GM12878 (cell line): ENCODE measurements around the gene UPP2. TPM values are rescaled to one million over a fixed set of nuclear protein-coding genes. Genes with fewer than 3 reads are reported as not detected.

ENCODE experiments used
- ATAC-seq: fragments of 200-7000 bp; cut with Tn5 transposase; 3 replicates; pipeline ENCODE4 v1.9.1; 2020; ENCODE audit warnings: mild to moderate bottlenecking, moderate library complexity
- BruUV-seq: library from RNA; stranded (reverse); fragments of 400-500 nt; replicated peaks from 2 replicates; lab custom pipeline; 2021; lab: Mats Ljungman, UMichigan
- CTCF ChIA-PET: fragments of 300-600 bp; sonication (Branson Sonifier 250); formaldehyde crosslinking; extraction: SDS; loops from one replicate; lab custom pipeline; 2021; ENCODE audit warnings: inconsistent platforms; lab: Yijun Ruan, JAX
- POLR2A ChIA-PET: fragments of 350-600 bp; formaldehyde crosslinking; extraction: SDS; loops from one replicate; lab custom pipeline; 2021; ENCODE audit warnings: inconsistent platforms; lab: Charles Lee
- RAD21 ChIA-PET: fragments of 300-600 bp; sonication (Branson Sonifier 250); formaldehyde crosslinking; loops from one replicate; lab custom pipeline; 2023; ENCODE audit warnings: antibody characterized with exemption; ENCODE audit not compliant: unreplicated experiment; lab: Charles Lee
- SMC1A ChIA-PET: fragments of 300-600 bp; sonication (Branson Sonifier 250); formaldehyde crosslinking; loops from one replicate; lab custom pipeline; 2023; ENCODE audit not compliant: unreplicated experiment, uncharacterized antibody; lab: Charles Lee
- DNase-seq: peaks from one replicate; pipeline ENCODE4 v3.0.0-alpha.2; 2011; ENCODE audit warnings: low read depth, low spot score
- FAIRE-seq: peaks from 3 replicates; lab custom pipeline; 2011; peaks lifted over from hg19 to GRCh38; lab: Jason Lieb, UNC
- H2AFZ ChIP-seq: 2 replicates; pipeline ENCODE4 v1.6.0; 2011; ENCODE audit warnings: low read depth, low read length, control low read depth; ENCODE audit not compliant: control insufficient read depth
- H3K27ac ChIP-seq: 2 replicates; pipeline ENCODE4 v1.5.1; 2011; ENCODE audit warnings: control low read depth; ENCODE audit not compliant: control insufficient read depth, insufficient read depth
- H3K27me3 ChIP-seq, 2 experiments: replicated peaks in 1 of 2; 2 replicates each; pipeline versions ENCODE4 v1.6.0 to v1.6.1; 2011; ENCODE audit warnings: low read length in 1 of 2; ENCODE audit not compliant: control insufficient read depth in 2 of 2, insufficient read depth in 2 of 2
- H3K36me3 ChIP-seq, 2 experiments: 2 replicates each; pipeline ENCODE4 v1.5.1; 2011; ENCODE audit warnings: low read length in 1 of 2; ENCODE audit not compliant: control insufficient read depth in 2 of 2, insufficient read depth in 2 of 2
- H3K4me1 ChIP-seq: 2 replicates; pipeline ENCODE4 v1.6.1; 2011; ENCODE audit warnings: mild to moderate bottlenecking, low read length, moderate library complexity, mixed read lengths; ENCODE audit not compliant: control insufficient read depth, insufficient read depth
- H3K4me2 ChIP-seq: 2 replicates; pipeline ENCODE4 v1.6.0; 2011; ENCODE audit warnings: control low read depth; ENCODE audit not compliant: control insufficient read depth, insufficient read depth
- H3K4me3 ChIP-seq: fragments of 200-600 bp; sonication (generic); 2 replicates; pipeline ENCODE4 v1.5.1; 2016
- H3K79me2 ChIP-seq: 2 replicates; pipeline ENCODE4 v1.6.0; 2011; ENCODE audit warnings: low read length; ENCODE audit not compliant: control insufficient read depth, insufficient read depth
- H3K9ac ChIP-seq: 2 replicates; pipeline ENCODE4 v1.8.0; 2011; ENCODE audit warnings: low read length, control low read depth, mixed read lengths; ENCODE audit not compliant: control insufficient read depth, insufficient read depth
- H3K9me3 ChIP-seq: replicated peaks from 3 replicates; pipeline ENCODE4 v1.5.1; 2011; ENCODE audit warnings: mild to moderate bottlenecking, low read length; ENCODE audit not compliant: control insufficient read depth, insufficient read depth
- H4K20me1 ChIP-seq: 2 replicates; pipeline ENCODE4 v1.6.0; 2011; ENCODE audit not compliant: control insufficient read depth, insufficient read depth
- ATF7 ChIP-seq: fragments of 450-650 bp; IDR thresholded peaks from 2 replicates; pipeline ENCODE4 v1.6.1; 2016; ENCODE audit warnings: low read depth, mild to moderate bottlenecking
- CHD2 ChIP-seq: IDR thresholded peaks from 2 replicates; pipeline ENCODE4 v1.6.1; 2011; ENCODE audit warnings: low read depth, low read length, improper control_type of control experiment, borderline replicate concordance
- ETV6 ChIP-seq, 2 experiments: fragments of 450-650 bp in 1 of 2; IDR thresholded peaks in 1 of 2; conservative IDR thresholded peaks in 1 of 2; 2 replicates each; pipeline ENCODE4 v1.6.1; 2014; ENCODE audit warnings: antibody characterized with exemption in 1 of 2, borderline replicate concordance in 1 of 2, low read depth in 1 of 2, mild to moderate bottlenecking in 1 of 2, moderate library complexity in 1 of 2
- KAT2A ChIP-seq: conservative IDR thresholded peaks from 2 replicates; pipeline ENCODE4 v1.6.1; 2011; ENCODE audit warnings: low read depth, low read length; ENCODE audit not compliant: control insufficient read depth
- MYC ChIP-seq: IDR thresholded peaks from 2 replicates; pipeline ENCODE4 v1.6.1; 2011; ENCODE audit warnings: mild to moderate bottlenecking, low read length, moderate library complexity, inconsistent platforms; ENCODE audit not compliant: insufficient read depth, insufficient replicate concordance, insufficient read length, severe bottlenecking
- NFXL1 ChIP-seq: fragments of 450-650 bp; IDR thresholded peaks from 2 replicates; pipeline ENCODE4 v1.6.1; 2017; ENCODE audit warnings: antibody characterized with exemption, mild to moderate bottlenecking, borderline replicate concordance
- SIN3A ChIP-seq: IDR thresholded peaks from 2 replicates; pipeline ENCODE4 v1.6.1; 2012; ENCODE audit warnings: low read depth, low read length, improper control_type of control experiment
- SMAD5 ChIP-seq: IDR thresholded peaks from 2 replicates; pipeline ENCODE4 v1.6.1; 2016; ENCODE audit warnings: antibody characterized with exemption, low read depth
- SP1 ChIP-seq: IDR thresholded peaks from one replicate; pipeline ENCODE4 v1.6.1; 2011; ENCODE audit warnings: low read depth, low read length
- SREBF2 ChIP-seq: IDR thresholded peaks from 2 replicates; pipeline ENCODE4 v1.6.1; 2012; ENCODE audit warnings: mild to moderate bottlenecking, low read length
- TBL1XR1 ChIP-seq: IDR thresholded peaks from 2 replicates; pipeline ENCODE4 v1.6.1; 2012; ENCODE audit warnings: low read depth, low read length, improper control_type of control experiment
- TCF3 ChIP-seq: IDR thresholded peaks from 2 replicates; pipeline ENCODE4 v1.6.1; 2012; ENCODE audit warnings: low read depth, mild to moderate bottlenecking, low read length, borderline replicate concordance; ENCODE audit not compliant: insufficient read depth
- WGBS: methylation state at CpG from one replicate; pipeline ENCODE4 v1.1.6; 2016; ENCODE audit warnings: low lambda C conversion rate; ENCODE audit not compliant: insufficient replicate concordance, insufficient coverage; ENCODE audit errors: missing lambda C conversion rate; 5-methylcytosine and 5-hydroxymethylcytosine counted together
- in situ Hi-C: fragments of 300-500 bp; cut with MboI; formaldehyde crosslinking; loops from 9 replicates; pipeline ENCODE4 v1.14.3; 2018; ENCODE audit warnings: mixed read lengths
- intact Hi-C: fragments of 100-400 bp; cut with micrococcal nuclease; formaldehyde crosslinking; loops from one replicate; pipeline ENCODE4 v1.14.2; 2022; ENCODE audit not compliant: unreplicated experiment
- polyA plus RNA-seq, 11 experiments: library from polyadenylated mRNA; depleted of rRNA in 4 of 11; unstranded in 6 of 11; stranded (reverse) in 5 of 11; fragments of >200 nt; fragmentation: Nextera tagmentation in 4 of 11; fragmentation: Illumina TruSeq in 1 of 11; extraction: Ambion mirVana in 4 of 11; extraction: Trizol in 1 of 11; gene quantifications; 1 replicate in 1 of 11; 2 replicates in 10 of 11; pipeline versions ENCODE4 v1.2.1 to v1.2.3, GENCODE V29; 2011 to 2016; ENCODE audit warnings: inconsistent platforms in 2 of 11, missing spikeins in 2 of 11, low read depth in 1 of 11
- total RNA-seq, 4 experiments: library from RNA; depleted of rRNA in 3 of 4; stranded (reverse); fragments of >200 nt in 3 of 4; fragmentation: Illumina TruSeq in 1 of 4; extraction: Trizol in 1 of 4; gene quantifications; 2 replicates each; pipeline versions ENCODE4 v1.2.1 to v1.2.3, GENCODE V29; 2013 to 2021
- TF ChIP-seq, protein P1 (sequence below): fragments of 450-650 bp; IDR thresholded peaks from 2 replicates; pipeline ENCODE4 v1.6.1; 2017; ENCODE audit warnings: mild to moderate bottlenecking, low read depth, inconsistent platforms; ENCODE audit not compliant: poor library complexity, severe bottlenecking
- TF ChIP-seq, protein P2 (sequence below): fragments of 450-650 bp; formaldehyde crosslinking; IDR thresholded peaks from 2 replicates; pipeline ENCODE4 v1.4.0; 2020; ENCODE audit warnings: mild to moderate bottlenecking, moderate library complexity
- TF ChIP-seq, protein P3 (sequence below): fragments of 450-650 bp; IDR thresholded peaks from 2 replicates; pipeline ENCODE4 v1.6.1; 2017; ENCODE audit warnings: mild to moderate bottlenecking, moderate library complexity

Gene UPP2
- total and polyA plus RNA-seq, 10 of the 15 experiments (the other 5 are each of a cell fraction or from before 2014, with no cell fraction given): not detected

DNA sequence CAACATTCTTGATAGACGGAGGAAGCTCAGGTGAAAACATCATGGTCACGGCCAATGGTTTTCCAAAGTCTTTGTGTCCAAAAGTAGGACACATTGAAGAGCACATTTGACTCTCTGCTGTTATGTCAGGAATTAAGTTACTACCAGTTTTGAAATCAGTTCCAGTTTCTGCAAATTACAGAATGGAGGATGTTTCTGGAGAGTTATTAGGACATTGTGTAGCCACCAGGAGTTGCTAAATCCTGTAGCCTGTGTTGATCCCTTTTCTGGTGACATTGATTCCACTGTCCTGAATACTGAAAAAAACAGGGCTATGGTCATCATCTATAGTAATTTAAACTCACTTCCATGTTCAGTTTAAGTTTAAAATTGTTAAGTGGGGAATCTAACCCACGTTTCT is 15.3 kb downstream of the UPP2 start:
- Histone ChIP-seq H3K4me2 (no peak overlapping the region), H4K20me1 (no peaks in the 10 kb centered on the region), H3K4me3 (no peak overlapping the region), H3K4me1 (no peaks in the 10 kb centered on the region), H2AFZ (no peak overlapping the region), H3K27ac (no peak overlapping the region), H3K79me2 (no peaks in the 10 kb centered on the region), H3K9me3 (no peaks in the 10 kb centered on the region), H3K36me3 (no peaks in the 10 kb centered on the region), H3K9ac (no peak overlapping the region), H3K27me3 (no peaks in the 10 kb centered on the region; a peak in 1 of 4 replicates)
- FAIRE-seq (no peak), DNase-seq (no peak), ATAC-seq (no peak)
- ChIA-PET POLR2A (no interaction called here), SMC1A (no interaction called here), RAD21 (no interaction called here), CTCF (no interaction called here)
- in situ Hi-C loops: no loop called here
- no TSS peak for BruUV-seq
- intact Hi-C loops: no loop called here
- 29% methylated on average over 3 of the region's 3 CpGs for WGBS
- TF ChIP-seq ATF7 (no peak), KAT2A (no peak), SP1 (no peak), TBL1XR1 (no peak), ETV6 (conservative IDR thresholded peaks at IDR 0.05 in 1 of 2, IDR thresholded peaks at IDR 0.05 in 1 of 2; ENCODE audit: borderline replicate concordance in 1 of 2, low read depth in 1 of 2) (no peak), SMAD5 (no peak), CHD2 (no peak), SREBF2 (no peak), NFXL1 (no peak), TCF3 (no peak), MYC (no peak), SIN3A (no peak)
- TF ChIP-seq, protein P1, sequence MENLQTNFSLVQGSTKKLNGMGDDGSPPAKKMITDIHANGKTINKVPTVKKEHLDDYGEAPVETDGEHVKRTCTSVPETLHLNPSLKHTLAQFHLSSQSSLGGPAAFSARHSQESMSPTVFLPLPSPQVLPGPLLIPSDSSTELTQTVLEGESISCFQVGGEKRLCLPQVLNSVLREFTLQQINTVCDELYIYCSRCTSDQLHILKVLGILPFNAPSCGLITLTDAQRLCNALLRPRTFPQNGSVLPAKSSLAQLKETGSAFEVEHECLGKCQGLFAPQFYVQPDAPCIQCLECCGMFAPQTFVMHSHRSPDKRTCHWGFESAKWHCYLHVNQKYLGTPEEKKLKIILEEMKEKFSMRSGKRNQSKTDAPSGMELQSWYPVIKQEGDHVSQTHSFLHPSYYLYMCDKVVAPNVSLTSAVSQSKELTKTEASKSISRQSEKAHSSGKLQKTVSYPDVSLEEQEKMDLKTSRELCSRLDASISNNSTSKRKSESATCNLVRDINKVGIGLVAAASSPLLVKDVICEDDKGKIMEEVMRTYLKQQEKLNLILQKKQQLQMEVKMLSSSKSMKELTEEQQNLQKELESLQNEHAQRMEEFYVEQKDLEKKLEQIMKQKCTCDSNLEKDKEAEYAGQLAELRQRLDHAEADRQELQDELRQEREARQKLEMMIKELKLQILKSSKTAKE: no peak
- TF ChIP-seq, protein P2, sequence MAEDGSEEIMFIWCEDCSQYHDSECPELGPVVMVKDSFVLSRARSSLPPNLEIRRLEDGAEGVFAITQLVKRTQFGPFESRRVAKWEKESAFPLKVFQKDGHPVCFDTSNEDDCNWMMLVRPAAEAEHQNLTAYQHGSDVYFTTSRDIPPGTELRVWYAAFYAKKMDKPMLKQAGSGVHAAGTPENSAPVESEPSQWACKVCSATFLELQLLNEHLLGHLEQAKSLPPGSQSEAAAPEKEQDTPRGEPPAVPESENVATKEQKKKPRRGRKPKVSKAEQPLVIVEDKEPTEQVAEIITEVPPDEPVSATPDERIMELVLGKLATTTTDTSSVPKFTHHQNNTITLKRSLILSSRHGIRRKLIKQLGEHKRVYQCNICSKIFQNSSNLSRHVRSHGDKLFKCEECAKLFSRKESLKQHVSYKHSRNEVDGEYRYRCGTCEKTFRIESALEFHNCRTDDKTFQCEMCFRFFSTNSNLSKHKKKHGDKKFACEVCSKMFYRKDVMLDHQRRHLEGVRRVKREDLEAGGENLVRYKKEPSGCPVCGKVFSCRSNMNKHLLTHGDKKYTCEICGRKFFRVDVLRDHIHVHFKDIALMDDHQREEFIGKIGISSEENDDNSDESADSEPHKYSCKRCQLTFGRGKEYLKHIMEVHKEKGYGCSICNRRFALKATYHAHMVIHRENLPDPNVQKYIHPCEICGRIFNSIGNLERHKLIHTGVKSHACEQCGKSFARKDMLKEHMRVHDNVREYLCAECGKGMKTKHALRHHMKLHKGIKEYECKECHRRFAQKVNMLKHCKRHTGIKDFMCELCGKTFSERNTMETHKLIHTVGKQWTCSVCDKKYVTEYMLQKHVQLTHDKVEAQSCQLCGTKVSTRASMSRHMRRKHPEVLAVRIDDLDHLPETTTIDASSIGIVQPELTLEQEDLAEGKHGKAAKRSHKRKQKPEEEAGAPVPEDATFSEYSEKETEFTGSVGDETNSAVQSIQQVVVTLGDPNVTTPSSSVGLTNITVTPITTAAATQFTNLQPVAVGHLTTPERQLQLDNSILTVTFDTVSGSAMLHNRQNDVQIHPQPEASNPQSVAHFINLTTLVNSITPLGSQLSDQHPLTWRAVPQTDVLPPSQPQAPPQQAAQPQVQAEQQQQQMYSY (CRISPR knock-in tag): no peak
- TF ChIP-seq, protein P3, sequence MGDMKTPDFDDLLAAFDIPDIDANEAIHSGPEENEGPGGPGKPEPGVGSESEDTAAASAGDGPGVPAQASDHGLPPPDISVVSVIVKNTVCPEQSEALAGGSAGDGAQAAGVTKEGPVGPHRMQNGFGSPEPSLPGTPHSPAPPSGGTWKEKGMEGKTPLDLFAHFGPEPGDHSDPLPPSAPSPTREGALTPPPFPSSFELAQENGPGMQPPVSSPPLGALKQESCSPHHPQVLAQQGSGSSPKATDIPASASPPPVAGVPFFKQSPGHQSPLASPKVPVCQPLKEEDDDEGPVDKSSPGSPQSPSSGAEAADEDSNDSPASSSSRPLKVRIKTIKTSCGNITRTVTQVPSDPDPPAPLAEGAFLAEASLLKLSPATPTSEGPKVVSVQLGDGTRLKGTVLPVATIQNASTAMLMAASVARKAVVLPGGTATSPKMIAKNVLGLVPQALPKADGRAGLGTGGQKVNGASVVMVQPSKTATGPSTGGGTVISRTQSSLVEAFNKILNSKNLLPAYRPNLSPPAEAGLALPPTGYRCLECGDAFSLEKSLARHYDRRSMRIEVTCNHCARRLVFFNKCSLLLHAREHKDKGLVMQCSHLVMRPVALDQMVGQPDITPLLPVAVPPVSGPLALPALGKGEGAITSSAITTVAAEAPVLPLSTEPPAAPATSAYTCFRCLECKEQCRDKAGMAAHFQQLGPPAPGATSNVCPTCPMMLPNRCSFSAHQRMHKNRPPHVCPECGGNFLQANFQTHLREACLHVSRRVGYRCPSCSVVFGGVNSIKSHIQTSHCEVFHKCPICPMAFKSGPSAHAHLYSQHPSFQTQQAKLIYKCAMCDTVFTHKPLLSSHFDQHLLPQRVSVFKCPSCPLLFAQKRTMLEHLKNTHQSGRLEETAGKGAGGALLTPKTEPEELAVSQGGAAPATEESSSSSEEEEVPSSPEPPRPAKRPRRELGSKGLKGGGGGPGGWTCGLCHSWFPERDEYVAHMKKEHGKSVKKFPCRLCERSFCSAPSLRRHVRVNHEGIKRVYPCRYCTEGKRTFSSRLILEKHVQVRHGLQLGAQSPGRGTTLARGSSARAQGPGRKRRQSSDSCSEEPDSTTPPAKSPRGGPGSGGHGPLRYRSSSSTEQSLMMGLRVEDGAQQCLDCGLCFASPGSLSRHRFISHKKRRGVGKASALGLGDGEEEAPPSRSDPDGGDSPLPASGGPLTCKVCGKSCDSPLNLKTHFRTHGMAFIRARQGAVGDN: no peak
